Caco-2 (cell line): ENCODE measurements around the gene ST8SIA5. TPM values are rescaled to one million over a fixed set of nuclear protein-coding genes. Genes with fewer than 3 reads are reported as not detected.

Experiments
- BruUV-seq: library from RNA; stranded (reverse); fragments of 400-500 nt; replicated peaks from 2 replicates; lab custom pipeline; 2021; lab: Mats Ljungman, UMichigan
- CTCF ChIA-PET: fragments of 300-600 bp; sonication (Branson Sonifier 250); formaldehyde crosslinking; loops from one replicate; lab custom pipeline; 2022; ENCODE audit warnings: antibody characterized with exemption; lab: Charles Lee
- POLR2A ChIA-PET: fragments of 300-600 bp; sonication (Branson Sonifier 250); formaldehyde crosslinking; loops from one replicate; lab custom pipeline; 2022; ENCODE audit warnings: antibody characterized with exemption; lab: Charles Lee
- DNase-seq, 2 experiments: peaks; one replicate each; pipeline versions ENCODE4 v3.0.0 to v3.0.0-alpha.2; 2020 to 2022
- H3K27me3 ChIP-seq: replicated peaks from 2 replicates; pipeline ENCODE4 v1.6.0; 2011; ENCODE audit warnings: low read length; ENCODE audit not compliant: control insufficient read depth, insufficient read depth
- H3K36me3 ChIP-seq: 2 replicates; pipeline ENCODE4 v1.5.1; 2011; ENCODE audit warnings: low read length; ENCODE audit not compliant: control insufficient read depth, insufficient read depth
- H3K4me1 ChIP-seq: fragments of 250-450 bp; sonication (Bioruptor Pico); 2 replicates; pipeline ENCODE4 v1.5.1; 2020; ENCODE audit warnings: mild to moderate bottlenecking
- H3K4me3 ChIP-seq: 2 replicates; pipeline ENCODE4 v1.5.1; 2011; ENCODE audit warnings: low read depth, mild to moderate bottlenecking, control low read depth, low read length
- H3K9me3 ChIP-seq: fragments of 250-450 bp; sonication (Bioruptor Pico); 2 replicates; pipeline ENCODE4 v1.5.1; 2020; ENCODE audit warnings: mild to moderate bottlenecking, moderate library complexity
- H3K27ac Mint-ChIP-seq: one replicate; pipeline ENCODE4 v1.8.0; 2022; ENCODE audit warnings: mixed read lengths; ENCODE audit not compliant: unreplicated experiment
- H3K27me3 Mint-ChIP-seq: one replicate; pipeline ENCODE4 v1.8.0; 2022; ENCODE audit warnings: mixed read lengths; ENCODE audit not compliant: insufficient read depth, unreplicated experiment
- H3K36me3 Mint-ChIP-seq: one replicate; pipeline ENCODE4 v1.8.0; 2022; ENCODE audit warnings: mild to moderate bottlenecking, mixed read lengths; ENCODE audit not compliant: insufficient read depth, unreplicated experiment
- H3K4me1 Mint-ChIP-seq: one replicate; pipeline ENCODE4 v1.8.0; 2022; ENCODE audit warnings: low read depth, mixed read lengths; ENCODE audit not compliant: unreplicated experiment
- H3K4me3 Mint-ChIP-seq: one replicate; pipeline ENCODE4 v1.8.0; 2022; ENCODE audit warnings: mild to moderate bottlenecking, moderate library complexity, mixed read lengths; ENCODE audit not compliant: unreplicated experiment
- H3K9me3 Mint-ChIP-seq: one replicate; pipeline ENCODE4 v1.8.0; 2022; ENCODE audit warnings: mixed read lengths; ENCODE audit not compliant: unreplicated experiment
- CTCF ChIP-seq, 2 experiments: fragments of 200-600 bp in 1 of 2; IDR thresholded peaks; 1 replicate in 1 of 2; 2 replicates in 1 of 2; pipeline versions ENCODE4 v1.5.1 to v1.8.0; 2011 to 2022; ENCODE audit warnings: antibody characterized with exemption in 1 of 2, control low read depth in 1 of 2, inconsistent platforms in 1 of 2, low read depth in 1 of 2, low read length in 1 of 2, mild to moderate bottlenecking in 1 of 2, moderate library complexity in 1 of 2; ENCODE audit not compliant: insufficient read depth in 1 of 2, severe bottlenecking in 1 of 2, unreplicated experiment in 1 of 2
- intact Hi-C: fragments of 100-400 bp; cut with micrococcal nuclease; formaldehyde crosslinking; loops from one replicate; pipeline ENCODE4 v1.10.0; 2022; ENCODE audit not compliant: unreplicated experiment
- total RNA-seq: library from RNA; stranded (reverse); gene quantifications from 2 replicates; pipeline ENCODE4 v1.2.3, GENCODE V29; 2022

The ST8SIA5 gene
- total RNA-seq, 1 experiment from 2014 or later, result not detected

- Mint-ChIP-seq H3K27me3 (peaks cover 6% of the 10 kb centered on the region), H3K9me3 (no peaks in the 10 kb centered on the region), H3K4me3 (no peak overlapping the region), H3K36me3 (no peaks in the 10 kb centered on the region), H3K27ac (no peak overlapping the region), H3K4me1 (no peaks in the 10 kb centered on the region)
- Histone ChIP-seq H3K4me3 (no peak overlapping the region), H3K36me3 (no peaks in the 10 kb centered on the region), H3K4me1 (no peaks in the 10 kb centered on the region), H3K9me3 (no peaks in the 10 kb centered on the region), H3K27me3 (no peaks in the 10 kb centered on the region)
- no peak for DNase-seq
- no TSS peak for BruUV-seq
- CTCF ChIA-PET, result no interaction called here
- intact Hi-C loops, result no loop called here
- TF ChIP-seq CTCF (IDR thresholded peaks at IDR 0.05; ENCODE audit: insufficient read depth in 1 of 2, low read depth in 1 of 2, low read length in 1 of 2, severe bottlenecking in 1 of 2, unreplicated experiment in 1 of 2), result no peak
- POLR2A ChIA-PET, result no interaction called here
Observed at GRCh38 chr18:46652372-46652771, 104.5 kb downstream of the ST8SIA5 start.

GRCh38 chr18:46650681-46651080 is 106.2 kb downstream of the ST8SIA5 start:
- Mint-ChIP-seq H3K27ac (no peak overlapping the region), H3K27me3 (peaks cover 6% of the 10 kb centered on the region), H3K4me1 (no peaks in the 10 kb centered on the region), H3K4me3 (no peak overlapping the region), H3K36me3 (no peaks in the 10 kb centered on the region), H3K9me3 (no peaks in the 10 kb centered on the region)
- no peak overlapping the region for H3K4me3 ChIP-seq
- no peaks in the 10 kb centered on the region for H3K27me3 ChIP-seq
- H3K9me3 ChIP-seq, result no peaks in the 10 kb centered on the region
- CTCF ChIA-PET, result no interaction called here
- no peaks in the 10 kb centered on the region for H3K4me1 ChIP-seq
- no peak for DNase-seq
- BruUV-seq, result no TSS peak
- intact Hi-C loops, result no loop called here
- H3K36me3 ChIP-seq, result no peaks in the 10 kb centered on the region
- POLR2A ChIA-PET, result no interaction called here
- TF ChIP-seq CTCF (IDR thresholded peaks at IDR 0.05; ENCODE audit: insufficient read depth in 1 of 2, low read depth in 1 of 2, low read length in 1 of 2, severe bottlenecking in 1 of 2, unreplicated experiment in 1 of 2), result no peak

- no peaks in the 10 kb centered on the region for H3K9me3 Mint-ChIP-seq
- ChIA-PET POLR2A (no interaction called here), CTCF (interaction anchor here (0.6 to 0.7 kb wide), 2 partner anchors 9 to 124 kb away, joined by 3 read pairs; no protein-coding TSS in a partner anchor)
- peaks cover 7% of the 10 kb centered on the region for H3K27me3 Mint-ChIP-seq
- Histone ChIP-seq H3K4me3 (no peak overlapping the region), H3K36me3 (no peaks in the 10 kb centered on the region), H3K27me3 (no peaks in the 10 kb centered on the region), H3K4me1 (no peaks in the 10 kb centered on the region), H3K9me3 (no peaks in the 10 kb centered on the region)
- no peak overlapping the region for H3K4me3 Mint-ChIP-seq
- no peak for TF ChIP-seq CTCF (IDR thresholded peaks at IDR 0.05; ENCODE audit: insufficient read depth in 1 of 2, low read depth in 1 of 2, low read length in 1 of 2, severe bottlenecking in 1 of 2, unreplicated experiment in 1 of 2)
- no peak overlapping the region for H3K27ac Mint-ChIP-seq
- intact Hi-C loops, result no loop called here
- no peaks in the 10 kb centered on the region for H3K36me3 Mint-ChIP-seq
- DNase-seq, result no peak
- H3K4me1 Mint-ChIP-seq, result no peaks in the 10 kb centered on the region
- BruUV-seq, result no TSS peak
Observed at GRCh38 chr18:46649071-46649862, 107.6 kb downstream of the ST8SIA5 start.
